GM12875 (cell line): ENCODE results near the gene SOCS6.
A peak's percentile ranks its signal among the peaks of the same experiment; 100 is the strongest.

Experiments
- H3K4me3 ChIP-seq: one replicate; pipeline ENCODE4 v1.5.1; 2011; ENCODE audit warnings: low read depth, low read length, control low read depth
- CTCF ChIP-seq: IDR thresholded peaks from 2 replicates; pipeline ENCODE4 v1.5.1; 2011; ENCODE audit warnings: low read depth, mild to moderate bottlenecking, control low read depth, inconsistent platforms, low read length, moderate library complexity, borderline replicate concordance; ENCODE audit not compliant: insufficient read depth

The SOCS6 gene

GRCh38 chr18:70276416-70277191, 12.2 kb upstream of the SOCS6 start:
- no peak for TF ChIP-seq CTCF

DNA sequence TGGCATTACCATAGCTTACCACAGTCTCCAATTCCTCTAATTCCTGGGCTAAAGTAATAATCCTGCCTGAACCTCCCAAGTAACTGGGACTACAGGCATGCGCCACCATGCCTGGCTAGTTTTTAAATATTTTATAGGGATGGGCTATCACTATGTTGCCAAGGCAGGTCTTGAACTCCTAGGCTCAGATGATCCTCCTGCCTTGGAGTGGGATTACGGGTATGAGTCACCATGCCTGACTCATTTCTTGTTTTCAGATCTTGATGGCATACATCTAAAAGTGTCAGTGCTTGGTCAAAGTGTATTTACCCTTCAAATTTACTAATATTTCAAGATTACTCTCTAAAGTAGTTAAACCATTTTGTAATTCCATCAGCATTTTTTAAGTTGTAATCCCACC, 9.4 kb upstream of the SOCS6 start:
- H3K4me3 ChIP-seq, result no peak overlapping the region
- no peak for TF ChIP-seq CTCF

More at GRCh38 chr18:70276416-70277191, 12.2 kb upstream of the SOCS6 start:
- H3K4me3 ChIP-seq, result no peak overlapping the region

- H3K4me3 ChIP-seq, result no peak overlapping the region
- TF ChIP-seq CTCF, result no peak
Observed at GRCh38 chr18:70280007-70280925, 8.6 kb upstream of the SOCS6 start.

GRCh38 chr18:70284976-70285620, 3.7 kb upstream of the SOCS6 start:
- no peak overlapping the region for H3K4me3 ChIP-seq
- TF ChIP-seq CTCF, result no peak

- no peak for TF ChIP-seq CTCF
- H3K4me3 ChIP-seq, result no peak overlapping the region
Observed at GRCh38 chr18:70287731-70288130, 1.1 kb upstream of the SOCS6 start.

DNA sequence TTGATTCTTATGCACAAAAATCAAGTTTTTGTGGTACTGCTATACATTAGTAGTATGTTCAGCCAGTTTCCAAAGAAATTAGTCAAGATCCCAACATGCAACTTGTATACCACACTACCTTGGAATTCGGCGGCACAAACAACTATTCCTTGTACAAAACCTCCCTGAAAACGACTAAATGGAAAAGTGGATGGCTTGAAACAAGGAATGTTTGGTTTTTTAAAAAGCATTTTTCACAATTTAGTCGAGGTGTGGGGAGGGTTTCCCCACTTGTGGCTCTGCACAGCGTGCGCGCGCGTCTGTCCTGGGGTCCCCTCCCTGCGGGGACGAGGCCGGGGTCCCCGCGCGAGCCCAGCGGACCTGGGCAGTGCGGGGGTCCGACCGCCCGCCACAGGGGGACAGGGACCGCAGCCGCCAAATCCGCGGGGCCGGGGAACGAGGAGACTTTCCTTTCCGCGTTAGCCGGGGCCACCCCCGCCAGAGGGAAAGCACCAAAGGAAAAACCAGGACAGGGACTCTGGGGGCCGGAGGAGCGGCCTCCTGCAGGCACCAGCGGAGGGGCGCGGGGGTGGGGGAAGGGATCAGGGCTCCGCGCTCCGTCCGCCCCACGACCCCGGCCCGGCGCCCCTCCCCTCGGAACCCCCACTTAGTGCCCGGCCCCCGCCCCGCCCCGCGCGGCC, 534 bp upstream of the SOCS6 start:
- H3K4me3 ChIP-seq, result peak overlapping the region; percentile 73
- no peak for TF ChIP-seq CTCF
